GM18498 (cell line): ENCODE data around the gene IDI2.
"Not testable (repeated sequence)": the region's sequence is repeated elsewhere in the genome, so short reads cannot be mapped to it uniquely, and the experiment has no call there.

Experiments
- ATAC-seq: cut with Tn5 transposase; IDR thresholded peaks from one replicate; pipeline ENCODE4 v1.9.1; 2021; ENCODE audit warnings: mild to moderate bottlenecking, moderate library complexity; ENCODE audit not compliant: unreplicated experiment

The IDI2 gene

GRCh38 chr10:1048349-1048731 lies 22.7 kb upstream of the IDI2 start:
- no peak for ATAC-seq

- no peak for ATAC-seq
Measured at GRCh38 chr10:1047937-1048336, 22.3 kb upstream of the IDI2 start.

- ATAC-seq = no peak
Measured at GRCh38 chr10:1045415-1045814, 19.8 kb upstream of the IDI2 start.

- no peak for ATAC-seq
Measured at GRCh38 chr10:1044964-1045363, 19.3 kb upstream of the IDI2 start.

GRCh38 chr10:1044146-1044545 lies 18.5 kb upstream of the IDI2 start:
- no peak for ATAC-seq

GRCh38 chr10:1043532-1043995 lies 17.9 kb upstream of the IDI2 start:
- peak; percentile 63 for ATAC-seq

- no peak for ATAC-seq
Measured at GRCh38 chr10:1041514-1041913, 15.9 kb upstream of the IDI2 start.

- no peak for ATAC-seq
Measured at GRCh38 chr10:1040133-1040532, 14.5 kb upstream of the IDI2 start.

GRCh38 chr10:1038769-1039168 lies 13.1 kb upstream of the IDI2 start:
- not testable (repeated sequence) for ATAC-seq

- ATAC-seq = no peak
Measured at GRCh38 chr10:1037098-1037497, 11.4 kb upstream of the IDI2 start.

GRCh38 chr10:1036341-1036791 lies 10.7 kb upstream of the IDI2 start:
- ATAC-seq = peak; percentile 52

GRCh38 chr10:1035201-1035600 lies 9.5 kb upstream of the IDI2 start:
- no peak for ATAC-seq

- no peak for ATAC-seq
Measured at GRCh38 chr10:1034758-1035157, 9.1 kb upstream of the IDI2 start.

- ATAC-seq = no peak
Measured at GRCh38 chr10:1033601-1034000, 7.9 kb upstream of the IDI2 start.

- no peak for ATAC-seq
Measured at GRCh38 chr10:1029838-1030237, 4.2 kb upstream of the IDI2 start.

- no peak for ATAC-seq
Measured at GRCh38 chr10:1026578-1026977, 919 bp upstream of the IDI2 start.

GRCh38 chr10:1024103-1024502 lies 1.6 kb downstream of the IDI2 start:
- no peak for ATAC-seq

- no peak for ATAC-seq
Measured at GRCh38 chr10:1022413-1022812, 3.2 kb downstream of the IDI2 start.

- ATAC-seq = no peak
Measured at GRCh38 chr10:1020958-1021357, 4.7 kb downstream of the IDI2 start.

- ATAC-seq = no peak
Measured at GRCh38 chr10:1020460-1020859, 5.2 kb downstream of the IDI2 start.

GRCh38 chr10:1019362-1019761 lies 6.3 kb downstream of the IDI2 start:
- ATAC-seq = no peak

- no peak for ATAC-seq
Measured at GRCh38 chr10:1015688-1016087, 10.0 kb downstream of the IDI2 start.

- ATAC-seq = no peak
Measured at GRCh38 chr10:1011696-1012095, 14.0 kb downstream of the IDI2 start.

GRCh38 chr10:1010703-1011102 lies 15.0 kb downstream of the IDI2 start:
- no peak for ATAC-seq
